ENCODE results near the gene WLS.
A peak's percentile ranks its signal among the peaks of the same experiment; 100 is the strongest.
"Not testable (repeated sequence)": the region's sequence is repeated elsewhere in the genome, so short reads cannot be mapped to it uniquely, and the experiment has no call there.

WLS gene

DNA sequence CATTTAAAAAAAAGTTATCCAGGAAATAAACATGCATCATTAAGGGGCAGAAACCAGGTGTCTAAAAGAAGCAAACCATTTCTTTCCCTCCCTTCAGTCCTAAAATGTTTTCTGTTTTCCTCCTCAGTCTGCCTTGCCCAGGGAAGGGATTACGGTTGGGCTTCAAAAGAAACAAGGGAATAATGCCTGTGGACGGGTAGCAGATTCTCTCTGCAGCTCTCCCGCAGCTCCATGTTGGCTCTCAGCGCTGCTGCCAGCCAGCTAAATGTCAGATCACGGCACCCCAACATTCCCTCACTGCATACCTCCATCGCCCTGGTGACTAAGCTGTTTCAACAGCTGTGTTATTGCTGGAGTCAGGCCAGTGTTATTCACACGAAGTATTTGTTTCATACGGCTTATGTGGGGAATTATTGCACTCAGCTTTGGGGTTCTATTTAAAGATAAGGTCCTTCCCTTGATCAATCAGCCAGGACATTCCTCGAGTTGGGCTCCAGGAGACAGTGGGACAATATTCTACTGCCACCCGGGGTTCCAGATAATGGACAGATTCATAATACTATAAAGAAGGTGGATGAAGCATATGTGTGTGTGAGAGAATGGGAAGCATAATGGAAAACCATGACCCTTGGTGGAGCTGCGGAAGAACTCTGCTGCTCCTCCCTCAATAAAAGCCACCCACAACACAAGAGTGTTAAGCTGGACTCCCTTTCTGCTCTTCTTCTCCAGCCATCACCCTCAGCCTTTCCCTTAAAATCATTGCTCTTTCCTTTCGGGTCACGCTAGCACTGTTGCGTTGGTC, 58.2 kb downstream of the WLS start:
- no peak overlapping the region for H3K4me3 ChIP-seq (ENCODE audit: control insufficient read depth, low read depth, low read length)
- TF ChIP-seq, protein P1, sequence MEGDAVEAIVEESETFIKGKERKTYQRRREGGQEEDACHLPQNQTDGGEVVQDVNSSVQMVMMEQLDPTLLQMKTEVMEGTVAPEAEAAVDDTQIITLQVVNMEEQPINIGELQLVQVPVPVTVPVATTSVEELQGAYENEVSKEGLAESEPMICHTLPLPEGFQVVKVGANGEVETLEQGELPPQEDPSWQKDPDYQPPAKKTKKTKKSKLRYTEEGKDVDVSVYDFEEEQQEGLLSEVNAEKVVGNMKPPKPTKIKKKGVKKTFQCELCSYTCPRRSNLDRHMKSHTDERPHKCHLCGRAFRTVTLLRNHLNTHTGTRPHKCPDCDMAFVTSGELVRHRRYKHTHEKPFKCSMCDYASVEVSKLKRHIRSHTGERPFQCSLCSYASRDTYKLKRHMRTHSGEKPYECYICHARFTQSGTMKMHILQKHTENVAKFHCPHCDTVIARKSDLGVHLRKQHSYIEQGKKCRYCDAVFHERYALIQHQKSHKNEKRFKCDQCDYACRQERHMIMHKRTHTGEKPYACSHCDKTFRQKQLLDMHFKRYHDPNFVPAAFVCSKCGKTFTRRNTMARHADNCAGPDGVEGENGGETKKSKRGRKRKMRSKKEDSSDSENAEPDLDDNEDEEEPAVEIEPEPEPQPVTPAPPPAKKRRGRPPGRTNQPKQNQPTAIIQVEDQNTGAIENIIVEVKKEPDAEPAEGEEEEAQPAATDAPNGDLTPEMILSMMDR (IDR thresholded peaks at IDR 0.05; ENCODE audit: control insufficient read depth, insufficient read depth, low read depth, low read length, missing control alignments) = no peak
- DNase-seq (ENCODE audit: low read depth) = peak; percentile 87

DNA sequence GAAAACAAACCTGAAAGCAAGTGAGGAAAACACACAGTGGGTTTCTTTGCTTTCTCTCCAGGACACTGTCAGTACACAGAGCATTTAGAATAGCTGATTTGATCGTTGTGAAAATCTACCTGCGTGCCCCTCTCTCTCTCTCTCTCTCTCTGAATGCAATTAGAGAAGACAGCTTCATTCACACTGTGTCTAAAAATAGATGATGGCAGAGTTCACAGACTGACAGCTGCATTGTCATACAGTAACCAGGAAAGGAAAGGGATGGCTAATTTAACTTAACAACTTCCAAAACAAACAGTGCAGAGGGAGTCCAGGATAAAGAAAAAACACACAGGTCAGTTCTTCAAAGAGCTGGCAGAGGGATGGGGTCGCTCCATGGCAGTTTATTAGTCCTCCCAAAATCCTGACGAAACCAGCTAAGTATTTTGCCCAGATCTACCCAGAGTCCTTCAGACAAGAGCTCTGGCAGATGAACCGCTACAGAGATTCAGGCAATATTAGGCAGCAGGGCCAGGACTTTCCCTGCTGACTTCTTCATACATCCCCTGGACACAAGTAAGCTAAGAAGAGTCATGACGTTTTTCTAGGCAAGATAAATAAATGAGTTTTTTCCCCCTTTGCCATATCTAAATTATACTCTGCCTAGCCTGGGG, 58.9 kb downstream of the WLS start:
- TF ChIP-seq, protein P1 (IDR thresholded peaks at IDR 0.05; ENCODE audit: control insufficient read depth, insufficient read depth, low read depth, low read length, missing control alignments) = no peak
- DNase-seq (ENCODE audit: low read depth) = peak; percentile 18
- no peak overlapping the region for H3K4me3 ChIP-seq (ENCODE audit: control insufficient read depth, low read depth, low read length)

DNA sequence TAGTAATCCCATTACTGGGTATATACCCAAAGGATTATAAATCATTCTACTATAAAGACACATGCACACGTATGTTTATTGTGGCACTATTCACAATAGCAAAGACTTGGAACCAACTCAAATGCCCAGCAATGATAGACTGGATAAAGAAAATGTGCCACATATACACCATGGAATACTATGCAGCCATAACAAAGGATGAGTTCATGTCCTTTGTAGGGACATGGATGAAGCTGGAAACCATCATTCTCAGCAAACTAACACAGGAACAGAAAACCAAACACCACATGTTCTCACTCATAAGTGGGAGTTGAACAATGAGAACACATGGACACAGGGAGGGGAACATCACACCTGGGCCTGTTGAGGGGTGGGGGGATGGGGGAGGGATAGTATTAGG, 60.5 kb downstream of the WLS start:
- DNase-seq (ENCODE audit: low read depth); H3K4me3 ChIP-seq (ENCODE audit: control insufficient read depth, low read depth, low read length): not testable (repeated sequence)

DNA sequence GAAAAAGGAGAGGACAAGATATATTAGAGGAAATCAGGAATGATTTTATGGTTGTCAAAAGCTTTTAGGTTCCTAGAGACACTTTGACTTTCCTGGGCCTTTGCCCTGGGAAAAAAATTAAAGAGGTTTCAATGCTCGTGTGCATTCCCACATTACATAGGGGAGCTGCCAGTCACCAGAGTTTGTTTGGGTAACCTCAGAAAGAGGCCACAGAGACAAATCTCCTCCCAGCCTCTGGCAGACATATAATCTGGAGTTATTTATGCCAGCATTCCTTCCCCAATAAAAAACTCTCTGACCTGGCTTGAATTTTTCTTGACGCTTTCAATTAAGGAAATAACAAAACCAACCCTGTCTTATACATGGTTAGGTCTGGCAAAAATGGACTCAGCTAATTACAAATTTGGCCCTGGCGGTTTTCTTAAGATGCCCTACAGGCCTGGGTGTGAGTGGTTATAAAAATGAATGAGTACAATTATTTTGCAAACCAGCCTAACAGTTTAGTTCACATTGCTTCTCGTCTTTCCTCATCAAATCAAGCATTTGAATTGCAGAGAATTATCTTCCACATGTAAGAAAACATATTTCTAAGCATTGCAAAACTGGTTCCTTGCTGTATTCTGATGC, 63.7 kb downstream of the WLS start:
- TF ChIP-seq, protein P1 (IDR thresholded peaks at IDR 0.05; ENCODE audit: control insufficient read depth, insufficient read depth, low read depth, low read length, missing control alignments) = no peak
- H3K4me3 ChIP-seq (ENCODE audit: control insufficient read depth, low read depth, low read length) = no peak overlapping the region
- DNase-seq (ENCODE audit: low read depth) = no peak

DNA sequence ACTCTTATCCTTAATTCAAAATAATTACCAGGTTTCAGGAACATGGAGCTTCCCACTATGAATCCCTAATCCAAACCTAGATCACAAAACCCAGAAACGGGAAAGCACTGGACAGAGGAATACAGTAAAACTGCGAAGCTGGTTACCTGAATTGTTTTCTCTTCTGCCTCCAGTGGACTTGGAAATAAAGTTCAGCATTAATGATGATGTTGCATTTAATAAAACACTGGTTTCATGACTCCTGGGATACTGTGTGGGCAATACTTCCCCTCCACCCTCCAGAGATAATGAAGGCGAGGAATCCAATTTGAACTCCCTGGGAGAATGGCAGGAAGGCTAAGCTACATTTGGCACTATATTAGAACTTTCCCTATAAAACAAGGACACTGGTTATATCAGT, 65.1 kb downstream of the WLS start:
- TF ChIP-seq, protein P1 (IDR thresholded peaks at IDR 0.05; ENCODE audit: control insufficient read depth, insufficient read depth, low read depth, low read length, missing control alignments) = no peak
- H3K4me3 ChIP-seq (ENCODE audit: control insufficient read depth, low read depth, low read length) = no peak overlapping the region
- DNase-seq (ENCODE audit: low read depth) = no peak

DNA sequence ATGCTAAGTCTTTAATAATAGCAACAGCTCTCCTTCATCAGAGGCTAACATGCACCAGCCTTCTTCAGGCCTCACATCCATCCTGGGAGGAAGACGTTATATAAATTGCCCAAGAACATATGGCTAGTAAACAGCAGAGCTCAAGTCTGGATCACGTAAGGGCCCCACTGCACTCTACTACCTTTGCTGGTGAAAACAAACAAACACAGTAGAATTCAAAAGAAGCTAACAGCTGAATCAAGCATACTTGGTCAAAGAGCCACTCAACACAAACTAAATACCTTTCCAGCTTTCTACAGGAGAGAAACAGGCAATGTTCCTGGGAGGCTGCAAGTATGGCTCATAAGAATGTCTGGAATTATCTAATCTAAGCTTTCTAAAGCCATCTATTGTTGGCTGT, 66.0 kb downstream of the WLS start:
- no peak overlapping the region for H3K4me3 ChIP-seq (ENCODE audit: control insufficient read depth, low read depth, low read length)
- TF ChIP-seq, protein P1 (IDR thresholded peaks at IDR 0.05; ENCODE audit: control insufficient read depth, insufficient read depth, low read depth, low read length, missing control alignments) = no peak
- DNase-seq (ENCODE audit: low read depth) = no peak

DNA sequence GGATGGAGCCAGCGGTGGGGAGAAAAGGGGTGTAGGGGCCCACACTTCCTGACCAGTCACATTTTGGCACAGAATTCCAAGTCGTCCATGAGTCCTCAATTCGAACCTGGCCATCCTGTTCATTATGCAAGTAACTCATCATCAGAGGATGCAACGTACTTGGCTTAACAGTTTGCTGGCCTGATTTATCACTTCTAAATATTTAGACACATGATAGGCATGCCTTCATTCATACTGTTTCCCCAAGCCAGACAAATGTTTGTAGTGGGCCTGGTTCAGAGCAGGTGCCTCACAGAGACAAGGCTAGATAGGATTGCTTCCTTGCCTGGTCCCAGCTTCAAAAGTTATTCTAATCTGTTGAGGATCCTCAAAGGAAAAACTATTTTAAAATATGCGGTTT, 66.7 kb downstream of the WLS start:
- no peak overlapping the region for H3K4me3 ChIP-seq (ENCODE audit: control insufficient read depth, low read depth, low read length)
- DNase-seq (ENCODE audit: low read depth) = no peak
- TF ChIP-seq, protein P1 (IDR thresholded peaks at IDR 0.05; ENCODE audit: control insufficient read depth, insufficient read depth, low read depth, low read length, missing control alignments) = no peak
